Activated CD8-positive, alpha-beta memory T cell treated with anti-CD3 and anti-CD28 coated beads for 4 hours (primary cell): ENCODE measurements around the gene GPC3.

ENCODE experiments used
- DNase-seq, 2 donors: peaks; one replicate each; pipeline ENCODE4 v3.0.0-alpha.2; 2020; ENCODE audit warnings: low read depth in 2 of 2

Gene GPC3

DNA sequence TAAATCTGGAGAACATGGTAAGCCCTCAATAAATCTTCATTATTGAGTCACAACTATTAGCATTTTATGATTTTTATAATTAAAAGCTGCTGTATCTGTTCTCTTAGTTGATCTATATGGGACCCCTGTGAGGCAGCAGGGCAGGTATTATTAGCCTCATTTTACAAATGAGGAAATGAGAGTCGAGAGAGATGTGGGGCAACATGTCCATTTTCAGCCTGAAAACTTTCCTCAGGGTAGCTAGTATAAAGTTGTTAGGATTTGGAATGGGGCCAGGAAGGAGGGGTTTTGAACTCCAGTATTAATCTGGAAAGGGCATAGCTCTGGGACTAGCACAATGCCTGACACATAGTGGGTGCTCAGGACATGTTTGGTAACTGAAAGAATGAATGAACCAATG is 378.4 kb downstream of the GPC3 start:
- DNase-seq = no peak

GRCh38 chrX:133604801-133605200 is 380.6 kb downstream of the GPC3 start:
- DNase-seq = no peak

- no peak for DNase-seq
Observed at GRCh38 chrX:133602881-133603280, 382.5 kb downstream of the GPC3 start.

DNA sequence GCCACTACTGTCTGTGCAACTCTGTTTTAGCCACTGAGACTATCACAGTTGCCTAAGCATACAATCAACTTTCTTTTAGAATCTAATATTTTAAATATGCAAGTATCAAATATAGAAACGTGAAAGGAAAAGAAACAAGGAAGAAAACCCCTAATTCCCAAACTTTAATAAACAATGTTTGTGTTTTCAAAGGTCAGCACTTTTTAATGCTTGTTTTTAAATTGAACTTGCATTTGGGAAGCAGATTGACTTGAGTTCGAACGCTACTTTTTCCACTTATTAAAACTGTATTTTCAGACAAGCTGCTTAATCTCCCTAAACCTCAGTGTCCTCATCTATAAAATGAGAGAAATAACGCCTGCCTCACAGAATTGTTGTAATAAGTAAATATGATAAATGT is 384.3 kb downstream of the GPC3 start:
- DNase-seq = no peak

DNA sequence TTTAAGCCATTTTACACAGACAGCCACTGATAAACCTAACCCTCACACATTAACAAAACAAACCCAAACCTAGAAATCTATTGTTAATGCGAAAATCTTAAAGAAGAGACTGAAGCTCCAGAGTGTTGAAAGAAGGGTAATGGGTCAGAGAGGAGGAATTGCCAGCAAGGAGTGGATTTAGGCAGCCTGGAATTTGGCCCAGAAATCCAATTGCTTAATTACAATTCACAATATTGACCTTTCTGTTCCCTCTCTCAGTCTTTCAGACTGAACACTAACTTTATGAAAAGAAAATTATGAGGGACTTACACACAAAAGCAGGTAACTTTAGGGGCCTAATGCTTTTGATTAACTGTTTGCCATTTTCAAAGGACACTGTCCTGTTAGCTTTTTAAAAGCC is 384.9 kb downstream of the GPC3 start:
- no peak for DNase-seq

GRCh38 chrX:133598601-133599335 is 386.6 kb downstream of the GPC3 start:
- DNase-seq = no peak

- DNase-seq = no peak
Observed at GRCh38 chrX:133594156-133594555, 391.2 kb downstream of the GPC3 start.

- DNase-seq = no peak
Observed at GRCh38 chrX:133593531-133593930, 391.9 kb downstream of the GPC3 start.

DNA sequence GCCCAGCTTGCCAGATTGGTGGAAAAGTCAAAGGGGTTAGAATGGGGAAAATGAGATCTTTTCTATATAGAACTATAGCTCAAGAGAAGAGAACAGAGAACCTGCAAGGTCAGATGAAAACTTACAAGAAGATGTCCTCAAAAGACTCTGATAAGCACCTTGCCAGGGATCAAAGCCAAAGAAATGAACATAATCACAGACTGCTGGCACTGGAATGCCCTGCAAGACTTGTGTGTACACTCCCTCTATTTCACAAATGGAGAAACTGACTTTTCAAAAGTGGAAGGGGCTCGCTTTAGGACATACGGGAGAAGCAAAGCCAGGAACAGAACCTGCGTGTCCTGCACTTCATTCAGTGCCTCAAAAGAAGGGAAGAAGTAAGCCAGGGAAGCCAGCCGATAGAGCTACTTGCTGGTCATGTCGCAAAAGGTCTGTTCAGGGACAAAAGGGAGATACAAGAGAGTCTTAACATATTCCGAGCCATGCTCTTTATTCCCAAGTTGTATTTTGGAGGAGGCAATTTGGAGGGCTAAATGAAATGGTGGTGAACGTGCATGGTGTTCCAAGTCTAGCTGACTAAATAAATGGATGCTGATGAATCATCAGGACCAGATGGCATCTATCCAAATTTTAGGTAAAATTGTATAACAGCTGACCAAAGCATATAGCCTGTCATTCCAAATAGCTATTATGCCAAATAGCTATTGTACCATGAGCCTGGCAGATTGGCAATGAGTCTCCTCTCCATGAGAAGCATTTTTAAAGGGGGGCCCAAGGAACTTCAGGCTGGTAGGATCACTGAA is 394.5 kb downstream of the GPC3 start:
- DNase-seq = no peak

DNA sequence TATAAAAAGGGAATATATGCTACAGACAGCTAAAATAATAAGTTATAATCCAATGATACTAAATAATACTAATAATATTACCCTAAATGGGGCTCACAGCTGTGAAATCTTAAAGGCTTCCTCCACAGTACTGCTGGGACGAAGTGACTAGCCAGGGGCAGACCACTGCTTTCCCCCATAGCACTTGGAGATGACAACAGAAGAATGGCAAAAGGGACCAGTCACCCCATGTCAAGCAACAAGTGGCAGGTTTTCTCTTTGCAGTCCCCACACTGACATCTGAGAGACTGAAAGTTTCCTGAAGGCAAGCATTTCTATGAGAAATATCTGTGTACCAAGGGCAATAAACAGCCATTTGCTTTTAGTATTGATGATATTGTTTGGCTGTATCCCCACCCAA is 396.6 kb downstream of the GPC3 start:
- no peak for DNase-seq

- DNase-seq = no peak
Observed at GRCh38 chrX:133587818-133588217, 397.6 kb downstream of the GPC3 start.

DNA sequence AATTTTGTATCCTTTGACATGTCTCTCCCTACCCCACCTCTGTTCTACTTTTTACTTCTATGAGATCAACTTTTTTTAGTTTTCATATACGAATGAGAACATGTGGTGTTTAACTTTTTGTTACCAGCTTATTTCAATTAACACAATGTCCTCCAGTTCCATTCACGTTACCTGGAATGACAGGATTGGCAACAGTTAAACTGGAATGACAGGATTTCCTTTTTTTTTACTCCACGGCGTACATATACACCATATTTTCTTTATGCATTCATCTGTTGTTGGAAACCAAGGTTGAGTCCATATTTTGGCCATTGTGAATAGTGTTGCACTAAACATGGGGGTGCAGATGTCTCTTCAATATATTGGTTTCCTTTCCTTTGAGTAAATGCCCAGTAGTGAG is 398.3 kb downstream of the GPC3 start:
- no peak for DNase-seq

DNA sequence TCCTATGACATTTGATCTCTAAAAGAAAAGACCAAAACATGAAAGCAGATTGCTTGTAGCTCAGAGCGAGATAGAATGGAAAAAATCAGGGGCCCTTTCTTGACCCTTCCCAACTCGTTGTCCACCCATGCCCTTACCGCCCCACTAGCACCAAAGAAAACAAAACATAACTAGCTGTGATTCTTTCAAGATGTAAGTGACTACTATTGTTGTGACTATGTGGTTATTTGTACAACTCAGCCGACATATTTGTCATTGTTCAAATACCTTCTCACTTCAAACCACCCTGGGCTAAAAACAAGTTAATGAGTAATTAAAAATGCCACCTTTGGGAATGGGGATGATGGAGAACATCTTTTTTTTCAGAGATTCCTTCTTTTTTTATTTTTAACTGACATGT is 399.0 kb downstream of the GPC3 start:
- DNase-seq = no peak

- no peak for DNase-seq
Observed at GRCh38 chrX:133583825-133584224, 401.6 kb downstream of the GPC3 start.

- no peak for DNase-seq
Observed at GRCh38 chrX:133580625-133581024, 404.8 kb downstream of the GPC3 start.

GRCh38 chrX:133579631-133580030 is 405.8 kb downstream of the GPC3 start:
- no peak for DNase-seq

GRCh38 chrX:133576876-133577275 is 408.5 kb downstream of the GPC3 start:
- no peak for DNase-seq

DNA sequence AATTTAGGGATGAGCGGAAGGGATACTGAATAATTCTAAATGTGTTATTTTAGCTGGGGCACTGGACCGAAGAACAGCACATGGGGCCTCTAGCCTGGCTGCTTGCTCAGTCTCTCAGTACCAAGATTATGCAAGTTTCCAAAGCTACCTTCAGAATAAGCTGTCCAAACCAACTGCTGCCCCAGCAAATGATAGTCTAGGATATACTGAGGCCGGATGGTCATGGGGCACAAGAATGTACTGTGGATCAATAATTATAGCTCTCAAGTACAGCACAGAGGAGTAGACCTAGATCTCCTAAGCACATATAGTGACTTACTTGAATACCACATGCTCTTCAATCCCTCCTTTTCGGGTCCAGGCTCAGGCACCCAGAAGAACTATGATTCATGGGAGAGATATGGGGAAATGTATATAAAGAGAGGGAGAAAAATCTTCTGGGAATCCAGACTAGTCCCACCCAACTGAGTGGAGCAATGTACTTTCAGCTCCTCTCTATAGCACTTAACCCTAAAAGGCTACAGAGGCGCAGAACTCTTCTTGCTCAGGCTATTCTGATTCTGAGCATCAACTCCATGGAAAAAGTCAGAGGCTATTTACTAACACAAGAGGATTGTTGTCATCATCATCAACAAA is 409.8 kb downstream of the GPC3 start:
- no peak for DNase-seq

GRCh38 chrX:133574716-133575115 is 410.7 kb downstream of the GPC3 start:
- DNase-seq = no peak

- no peak for DNase-seq
Observed at GRCh38 chrX:133570549-133570948, 414.8 kb downstream of the GPC3 start.

GRCh38 chrX:133569217-133569616 is 416.2 kb downstream of the GPC3 start:
- DNase-seq = no peak

DNA sequence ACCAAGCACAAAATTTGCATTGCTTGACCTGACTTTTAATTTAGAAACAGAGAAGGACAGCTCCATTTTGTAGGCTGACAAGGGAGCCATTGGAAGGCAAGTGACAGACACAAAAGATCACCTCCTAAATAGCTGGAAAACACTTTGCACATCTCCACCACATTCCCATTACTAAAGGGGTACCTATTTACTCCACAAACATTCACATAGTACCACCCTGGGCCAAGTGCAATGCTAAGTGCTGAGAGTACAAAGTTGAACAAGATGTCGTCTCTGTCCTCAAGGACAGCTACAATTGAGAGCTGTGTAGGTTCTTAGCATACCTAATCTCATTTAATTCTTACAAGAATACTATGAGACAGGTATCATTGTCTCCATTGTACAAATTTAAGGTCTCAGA is 417.3 kb downstream of the GPC3 start:
- DNase-seq = no peak

DNA sequence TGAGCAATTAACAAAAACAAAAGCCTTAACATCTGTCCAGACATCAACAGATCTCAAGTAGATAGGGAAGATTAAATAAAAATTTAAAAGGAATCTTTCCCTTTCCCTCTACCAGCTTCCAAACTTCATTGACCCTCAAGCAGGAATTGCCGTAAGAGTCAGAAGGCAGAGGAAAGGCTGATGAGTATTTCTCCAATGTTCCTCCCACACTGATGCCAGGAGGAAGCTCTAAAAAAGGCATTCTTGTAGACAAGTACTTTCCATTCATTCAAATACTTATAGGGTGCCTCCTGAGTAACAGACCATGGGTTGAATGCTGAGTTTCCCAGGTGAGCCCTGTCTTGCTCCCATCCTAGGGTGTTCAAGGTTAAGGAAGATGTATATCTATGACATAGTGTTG is 418.5 kb downstream of the GPC3 start:
- no peak for DNase-seq
